Stimulated activated effector memory CD8-positive, alpha-beta T cell treated with anti-CD3 and anti-CD28 coated beads, Interleukin-12 subunit alpha, Interleukin-12 subunit beta, amount 100 ng/mL, for 72 hours (primary cell): Measurements from ENCODE around the gene MRNIP.
"Not testable (repeated sequence)": the region's sequence is repeated elsewhere in the genome, so short reads cannot be mapped to it uniquely, and the experiment has no call there.

ENCODE experiments used
- ATAC-seq: fragments of 150-1000 bp; cut with Tn5 transposase; 2 replicates; pipeline ENCODE4 v1.10.0; 2021
- DNase-seq, 2 donors: peaks; one replicate each; pipeline ENCODE4 v3.0.0; 2021 to 2022; ENCODE audit warnings: low spot score in 2 of 2
- H3K27ac Mint-ChIP-seq: one replicate; pipeline ENCODE4 v1.8.0; 2022; ENCODE audit warnings: mild to moderate bottlenecking, mixed read lengths
- H3K36me3 Mint-ChIP-seq: one replicate; pipeline ENCODE4 v1.8.0; 2022; ENCODE audit warnings: mild to moderate bottlenecking, mixed read lengths
- H3K4me1 Mint-ChIP-seq: one replicate; pipeline ENCODE4 v1.8.0; 2022; ENCODE audit warnings: mixed read lengths
- H3K4me3 Mint-ChIP-seq: one replicate; pipeline ENCODE4 v1.8.0; 2022; ENCODE audit warnings: mild to moderate bottlenecking, mixed read lengths
- H3K9me3 Mint-ChIP-seq: one replicate; pipeline ENCODE4 v1.8.0; 2022; ENCODE audit warnings: mixed read lengths

The MRNIP gene

DNA sequence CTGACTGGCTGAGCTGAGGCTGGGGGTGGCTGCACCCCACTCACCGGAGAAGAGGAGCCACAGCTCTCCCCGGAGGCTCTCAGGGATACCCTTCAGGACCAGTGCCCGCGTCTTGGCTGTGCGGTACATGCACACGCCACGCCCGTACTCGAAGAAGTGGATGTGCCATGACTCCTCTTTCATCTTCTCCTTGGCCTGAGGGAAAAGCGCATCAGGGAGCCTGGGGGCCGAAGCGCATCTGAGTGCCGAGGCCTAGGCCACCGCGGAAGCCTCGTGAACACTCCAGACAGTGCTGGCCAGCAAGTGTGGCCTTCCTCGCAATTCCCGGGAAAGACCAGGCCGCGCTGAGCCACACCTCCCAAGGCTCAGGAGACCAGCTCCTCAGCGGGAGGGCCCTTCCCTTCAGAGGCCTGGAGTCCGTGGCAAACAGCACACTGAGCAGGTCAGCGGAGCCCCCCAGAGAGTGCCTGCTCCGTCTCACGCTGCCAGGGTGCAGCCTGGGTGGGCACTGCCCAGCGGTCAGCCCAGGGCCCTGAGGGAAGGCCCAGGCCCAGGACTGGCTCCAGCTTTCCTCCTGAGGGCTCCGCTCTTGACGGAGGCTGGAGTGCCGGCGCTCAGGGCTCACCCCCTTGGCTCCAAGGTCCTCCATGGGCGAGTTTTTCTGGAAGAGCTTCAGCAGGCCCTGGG is 20.5 kb upstream of the MRNIP start:
- Mint-ChIP-seq H3K4me1 (no peaks in the 10 kb centered on the region), H3K4me3 (no peak overlapping the region), H3K27ac (no peak overlapping the region), H3K9me3 (peaks cover 9% of the 10 kb centered on the region), H3K36me3 (peaks cover 47% of the 10 kb centered on the region)
- DNase-seq: no peak
- ATAC-seq: peak; percentile 33

DNA sequence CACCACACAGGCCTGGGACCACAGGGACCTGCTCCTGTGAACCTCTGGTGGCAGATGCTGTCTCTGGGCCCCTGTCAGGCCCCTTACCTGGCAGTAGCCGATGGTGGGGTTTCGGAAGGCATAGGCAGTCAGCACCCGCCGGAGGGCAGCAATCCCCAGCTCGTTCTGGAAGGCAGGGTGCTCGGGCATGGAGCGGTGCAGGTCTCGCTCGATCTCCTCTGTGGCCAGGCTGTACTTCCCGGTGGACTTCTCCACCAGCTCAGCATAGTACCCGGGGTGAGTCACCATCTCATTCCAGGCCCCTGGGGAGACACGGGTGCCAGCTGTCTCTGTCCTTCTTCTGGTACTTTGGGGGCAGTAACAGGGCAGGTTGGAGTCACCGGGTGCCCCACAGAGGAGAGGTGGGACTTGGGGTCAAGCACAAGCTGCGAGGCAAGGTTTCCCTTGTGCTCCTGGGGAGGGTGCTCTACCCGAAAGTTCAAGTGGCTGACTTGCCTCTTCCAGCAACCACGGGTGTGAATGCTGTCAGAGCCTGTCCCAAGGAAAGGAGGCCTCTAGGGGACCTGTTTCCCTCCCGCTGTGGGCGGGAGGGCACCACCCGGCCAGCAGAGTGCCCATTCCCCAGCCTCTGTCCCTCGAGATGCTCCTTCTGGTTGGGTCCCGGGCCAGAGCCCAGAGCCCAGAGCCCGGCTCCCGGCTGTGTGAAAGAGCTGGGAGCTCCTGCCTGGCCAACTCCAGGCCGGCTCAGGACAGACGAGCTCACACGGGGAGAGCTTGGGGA is 19.8 kb upstream of the MRNIP start:
- no peak overlapping the region for H3K4me3 Mint-ChIP-seq
- ATAC-seq (no peak), DNase-seq (no peak)
- H3K27ac Mint-ChIP-seq: no peak overlapping the region
- peaks cover 44% of the 10 kb centered on the region for H3K36me3 Mint-ChIP-seq
- peaks cover 3% of the 10 kb centered on the region for H3K9me3 Mint-ChIP-seq
- no peaks in the 10 kb centered on the region for H3K4me1 Mint-ChIP-seq

DNA sequence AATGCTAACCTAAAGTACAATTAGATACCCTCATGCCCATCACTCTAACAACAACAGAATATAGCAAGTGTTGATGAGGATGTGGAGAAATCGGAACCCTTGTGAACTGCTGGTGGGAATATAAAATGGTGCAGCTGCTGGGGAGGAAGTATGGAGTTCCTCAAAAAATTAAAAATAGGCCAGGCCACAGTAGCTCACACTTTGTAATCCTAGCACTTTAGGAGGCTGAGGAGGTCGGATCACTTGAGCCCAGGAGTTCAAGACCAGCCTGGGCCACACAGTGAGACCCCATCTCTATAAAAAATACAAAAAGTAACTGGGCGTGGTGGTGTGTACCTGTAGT is 18.0 kb upstream of the MRNIP start:
- Mint-ChIP-seq H3K9me3 (no peaks in the 10 kb centered on the region), H3K36me3 (peaks cover 40% of the 10 kb centered on the region), H3K27ac (no peak overlapping the region), H3K4me3 (no peak overlapping the region), H3K4me1 (no peaks in the 10 kb centered on the region)
- DNase-seq (no peak), ATAC-seq (no peak)

DNA sequence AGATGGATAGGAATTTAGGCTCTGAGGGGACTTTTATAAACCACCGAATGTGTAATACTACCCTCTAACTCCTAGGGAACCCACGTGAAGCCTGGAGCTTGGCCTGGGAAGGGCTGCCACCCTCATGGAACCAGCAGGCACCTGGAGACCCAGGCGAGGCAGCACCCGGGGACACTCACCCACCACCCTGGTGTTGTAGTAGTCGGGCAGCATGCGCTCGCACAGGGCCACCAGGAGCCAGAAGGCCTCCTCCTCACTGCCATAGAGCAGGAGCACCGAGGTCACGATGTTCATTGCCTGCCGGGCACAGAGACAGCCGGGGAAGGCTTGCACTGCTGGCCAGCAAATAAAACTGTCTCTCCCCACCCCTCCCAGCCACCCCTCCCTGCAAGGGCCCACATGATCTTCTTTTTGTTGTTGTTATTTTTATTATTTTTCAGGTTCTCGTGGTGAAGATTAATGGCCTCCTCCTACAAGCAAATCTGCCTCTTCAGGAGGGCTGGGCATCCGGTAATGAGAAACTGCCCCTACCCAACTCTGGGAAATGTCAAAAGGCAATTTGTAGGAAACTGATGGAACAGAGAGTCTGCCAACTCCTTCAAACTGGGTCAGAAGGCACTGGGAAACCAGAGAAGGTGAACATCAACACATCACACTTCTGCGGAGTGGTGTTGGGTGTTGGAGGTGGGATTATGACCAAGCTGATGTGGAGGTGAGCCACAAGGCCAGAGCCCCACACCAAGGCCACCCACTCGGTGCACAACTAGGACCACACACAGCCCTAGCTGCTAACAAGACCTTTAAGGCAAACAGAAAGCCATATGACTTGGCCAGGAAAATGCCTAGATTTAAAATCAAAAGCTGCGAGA is 17.4 kb upstream of the MRNIP start:
- Mint-ChIP-seq H3K36me3 (peaks cover 42% of the 10 kb centered on the region), H3K4me1 (no peaks in the 10 kb centered on the region), H3K4me3 (no peak overlapping the region), H3K9me3 (no peaks in the 10 kb centered on the region), H3K27ac (peak overlapping the region; percentile 29)
- DNase-seq: no peak
- ATAC-seq: no peak

DNA sequence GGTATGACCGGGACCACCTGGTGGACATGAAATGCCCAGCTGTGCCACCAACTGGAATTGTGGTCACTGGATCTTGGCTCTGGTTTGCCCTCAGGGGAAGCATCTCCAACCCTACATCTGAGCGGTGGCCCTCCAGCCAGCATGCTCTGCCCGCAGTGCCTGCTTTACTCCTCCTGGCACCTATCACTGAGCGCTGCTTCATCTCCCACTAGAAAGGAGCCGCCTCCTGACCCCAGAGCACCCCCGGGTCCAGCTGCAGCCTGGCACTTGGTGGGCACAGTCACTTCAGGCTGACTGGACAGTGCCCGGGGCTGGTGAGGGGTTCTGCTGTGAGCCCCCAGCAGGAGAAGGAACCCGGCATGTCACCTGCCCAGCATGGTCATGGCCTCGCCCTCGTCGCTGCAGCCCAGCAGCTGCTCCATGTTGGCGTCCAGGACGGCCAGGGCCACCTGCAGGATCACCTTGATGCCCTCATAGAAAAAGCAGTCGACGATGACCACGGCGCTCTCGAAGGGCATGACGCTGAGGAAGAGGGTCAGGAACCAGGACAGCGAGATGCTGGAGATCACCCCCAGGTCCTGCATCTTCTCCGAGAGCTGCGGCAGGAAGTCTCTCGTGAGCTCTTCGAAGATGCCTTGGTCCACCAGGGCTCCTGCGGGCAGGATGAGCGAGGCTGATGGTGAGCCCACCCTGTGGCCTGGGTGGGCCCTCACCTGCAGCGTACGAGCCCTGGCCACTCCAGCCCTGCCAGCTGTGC is 16.1 kb upstream of the MRNIP start:
- H3K4me1 Mint-ChIP-seq: no peaks in the 10 kb centered on the region
- H3K27ac Mint-ChIP-seq: no peak overlapping the region
- ATAC-seq (no peak), DNase-seq (no peak)
- H3K9me3 Mint-ChIP-seq: no peaks in the 10 kb centered on the region
- no peak overlapping the region for H3K4me3 Mint-ChIP-seq
- peaks cover 47% of the 10 kb centered on the region for H3K36me3 Mint-ChIP-seq

DNA sequence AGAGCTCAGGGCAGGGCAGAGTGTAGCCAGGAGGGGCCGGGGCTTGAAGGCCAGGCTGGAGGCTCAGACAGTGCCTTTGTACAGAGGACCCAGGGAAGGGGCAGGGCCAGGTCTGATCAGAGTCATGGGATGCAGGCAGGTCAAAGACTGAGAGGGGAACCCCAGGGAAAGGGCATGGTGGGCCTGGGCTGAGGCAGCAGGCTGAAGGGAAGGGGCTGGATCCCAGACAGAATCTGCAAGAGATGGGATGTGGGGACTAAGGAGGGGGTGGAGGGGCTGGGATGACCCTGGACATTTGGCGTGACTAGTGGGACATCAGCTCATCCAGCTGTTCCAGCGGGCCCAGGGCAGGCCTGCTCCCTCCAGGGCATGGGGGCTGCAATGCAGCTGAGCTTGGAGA is 15.5 kb upstream of the MRNIP start:
- Mint-ChIP-seq H3K9me3 (no peaks in the 10 kb centered on the region), H3K36me3 (peaks cover 47% of the 10 kb centered on the region), H3K27ac (peak overlapping the region; percentile 56), H3K4me3 (no peak overlapping the region), H3K4me1 (no peaks in the 10 kb centered on the region)
- ATAC-seq (no peak), DNase-seq (no peak)

DNA sequence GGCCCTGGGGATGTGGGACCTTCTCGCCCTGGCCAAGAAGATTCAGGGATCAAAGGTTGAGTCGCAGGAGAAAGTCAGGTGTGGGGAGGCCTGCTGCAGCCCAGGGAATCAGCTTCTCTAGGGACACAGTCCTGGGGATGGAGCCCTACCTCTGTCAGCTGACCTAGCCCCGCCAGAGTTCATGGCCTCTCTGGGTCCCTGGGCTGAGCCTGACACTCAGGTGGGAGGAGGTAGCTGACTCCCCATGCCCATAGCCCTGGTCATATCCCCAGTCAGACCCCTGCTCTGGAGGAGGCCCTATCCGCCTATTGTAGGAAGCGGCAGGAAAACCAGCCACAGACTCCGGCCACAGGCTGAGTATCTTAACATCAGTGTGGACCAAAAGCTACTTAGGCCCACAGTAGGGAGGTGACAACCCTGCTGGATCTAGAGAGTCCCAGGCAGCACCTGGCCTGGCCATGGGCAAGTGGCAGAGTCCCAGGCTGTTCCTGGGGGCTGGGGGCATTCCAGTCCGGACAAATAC is 15.0 kb upstream of the MRNIP start:
- no peaks in the 10 kb centered on the region for H3K4me1 Mint-ChIP-seq
- H3K36me3 Mint-ChIP-seq: peaks cover 47% of the 10 kb centered on the region
- H3K27ac Mint-ChIP-seq: peak overlapping the region; percentile 56
- no peaks in the 10 kb centered on the region for H3K9me3 Mint-ChIP-seq
- H3K4me3 Mint-ChIP-seq: no peak overlapping the region
- ATAC-seq: no peak
- no peak for DNase-seq

GRCh38 chr5:179872828-179873575 is 14.4 kb upstream of the MRNIP start:
- H3K27ac Mint-ChIP-seq: no peak overlapping the region
- H3K9me3 Mint-ChIP-seq: no peaks in the 10 kb centered on the region
- peaks cover 44% of the 10 kb centered on the region for H3K36me3 Mint-ChIP-seq
- H3K4me1 Mint-ChIP-seq: no peaks in the 10 kb centered on the region
- no peak for DNase-seq
- no peak for ATAC-seq
- no peak overlapping the region for H3K4me3 Mint-ChIP-seq

DNA sequence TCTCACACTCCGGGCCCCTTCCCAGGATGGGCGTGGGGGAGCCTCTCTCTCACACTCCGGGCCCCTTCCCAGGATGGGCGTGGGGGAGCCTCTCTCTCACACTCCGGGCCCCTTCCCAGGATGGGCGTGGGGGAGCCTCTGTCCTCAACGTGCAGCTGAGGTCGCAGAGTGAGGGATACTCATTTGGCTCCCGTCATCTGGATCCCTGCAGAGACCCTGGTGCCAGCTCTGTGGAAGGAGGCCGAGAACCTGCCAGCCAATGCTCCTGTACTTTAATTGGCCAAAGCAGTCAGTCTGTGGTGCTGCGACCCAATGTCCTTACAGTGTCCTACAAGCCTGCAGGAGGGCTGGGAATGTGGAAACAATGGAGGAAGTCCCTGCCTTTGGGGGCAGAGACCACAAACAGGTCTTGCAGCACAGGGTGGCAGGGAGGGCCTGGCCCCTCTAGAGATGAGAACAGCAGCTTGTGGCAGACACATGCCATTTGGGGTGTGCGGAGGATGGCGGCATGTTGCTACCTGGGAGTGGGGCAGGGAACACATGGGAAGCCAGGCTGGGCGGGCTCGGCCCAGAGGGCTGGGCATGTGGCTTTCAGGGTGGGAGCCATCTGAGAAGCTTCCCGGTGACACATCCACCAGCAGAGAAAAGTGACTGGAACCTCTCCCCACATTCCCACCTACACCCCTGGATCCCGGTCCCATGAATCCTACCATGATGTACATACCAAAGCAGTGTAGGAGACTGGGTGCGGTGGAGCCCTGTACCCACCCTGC is 13.6 kb upstream of the MRNIP start:
- H3K4me1 Mint-ChIP-seq: peaks cover 3% of the 10 kb centered on the region
- H3K27ac Mint-ChIP-seq: no peak overlapping the region
- H3K4me3 Mint-ChIP-seq: no peak overlapping the region
- peaks cover 45% of the 10 kb centered on the region for H3K36me3 Mint-ChIP-seq
- H3K9me3 Mint-ChIP-seq: no peaks in the 10 kb centered on the region
- ATAC-seq (no peak), DNase-seq (no peak)

GRCh38 chr5:179871533-179871932 is 12.9 kb upstream of the MRNIP start:
- not testable (repeated sequence) for H3K4me3 Mint-ChIP-seq, DNase-seq, H3K4me1 Mint-ChIP-seq, H3K27ac Mint-ChIP-seq, ATAC-seq, H3K9me3 Mint-ChIP-seq
- peaks cover 44% of the 10 kb centered on the region for H3K36me3 Mint-ChIP-seq

DNA sequence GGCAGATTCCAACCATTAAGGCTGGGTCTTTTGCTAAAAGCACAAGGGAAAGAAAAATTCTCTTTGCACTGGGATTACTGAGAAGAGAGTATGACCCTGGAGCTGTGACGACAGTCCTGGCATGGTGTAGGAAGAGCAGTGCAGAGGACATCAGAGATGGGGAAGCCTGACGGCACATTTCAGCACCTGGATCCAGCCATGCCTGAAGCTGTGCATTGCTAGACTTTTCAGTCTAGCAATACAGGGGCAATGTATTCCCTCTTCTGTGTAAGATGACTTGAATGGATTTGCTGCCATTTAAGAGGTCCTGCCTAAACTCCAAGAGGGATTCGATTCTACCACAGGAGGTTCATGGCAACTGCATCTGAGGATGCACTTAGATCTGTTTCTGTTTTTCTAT is 12.3 kb upstream of the MRNIP start:
- DNase-seq (no peak), ATAC-seq (no peak)
- Mint-ChIP-seq H3K27ac (no peak overlapping the region), H3K36me3 (peaks cover 38% of the 10 kb centered on the region), H3K9me3 (no peaks in the 10 kb centered on the region), H3K4me1 (peaks cover 6% of the 10 kb centered on the region), H3K4me3 (no peak overlapping the region)

DNA sequence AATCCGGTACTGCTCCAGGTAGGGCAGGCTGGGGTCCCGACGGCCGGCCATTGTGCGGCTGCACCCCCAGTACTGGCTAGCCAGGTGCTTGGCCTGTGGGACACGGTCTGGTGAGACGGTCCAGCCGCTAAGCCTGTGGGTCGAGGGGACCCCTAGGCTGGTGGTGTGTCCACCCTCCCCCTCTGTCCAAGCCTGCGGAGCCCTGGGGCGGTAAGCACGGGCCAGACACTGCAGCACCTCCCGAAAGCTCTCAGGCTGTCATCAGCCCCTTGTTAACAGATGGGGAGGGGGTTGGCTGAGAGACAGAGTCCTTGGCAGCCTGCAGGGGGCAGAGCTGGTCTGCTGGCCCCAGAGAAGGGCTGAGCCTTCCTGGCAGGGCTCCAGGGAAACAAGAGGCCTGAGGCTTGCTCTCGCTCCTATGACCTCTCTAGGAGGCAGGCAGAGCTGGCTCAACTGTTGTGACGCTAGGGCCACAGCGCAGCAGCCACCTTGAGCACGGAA is 11.8 kb upstream of the MRNIP start:
- H3K27ac Mint-ChIP-seq: no peak overlapping the region
- no peaks in the 10 kb centered on the region for H3K9me3 Mint-ChIP-seq
- peaks cover 6% of the 10 kb centered on the region for H3K4me1 Mint-ChIP-seq
- H3K36me3 Mint-ChIP-seq: peaks cover 38% of the 10 kb centered on the region
- no peak overlapping the region for H3K4me3 Mint-ChIP-seq
- no peak for ATAC-seq
- DNase-seq: no peak

DNA sequence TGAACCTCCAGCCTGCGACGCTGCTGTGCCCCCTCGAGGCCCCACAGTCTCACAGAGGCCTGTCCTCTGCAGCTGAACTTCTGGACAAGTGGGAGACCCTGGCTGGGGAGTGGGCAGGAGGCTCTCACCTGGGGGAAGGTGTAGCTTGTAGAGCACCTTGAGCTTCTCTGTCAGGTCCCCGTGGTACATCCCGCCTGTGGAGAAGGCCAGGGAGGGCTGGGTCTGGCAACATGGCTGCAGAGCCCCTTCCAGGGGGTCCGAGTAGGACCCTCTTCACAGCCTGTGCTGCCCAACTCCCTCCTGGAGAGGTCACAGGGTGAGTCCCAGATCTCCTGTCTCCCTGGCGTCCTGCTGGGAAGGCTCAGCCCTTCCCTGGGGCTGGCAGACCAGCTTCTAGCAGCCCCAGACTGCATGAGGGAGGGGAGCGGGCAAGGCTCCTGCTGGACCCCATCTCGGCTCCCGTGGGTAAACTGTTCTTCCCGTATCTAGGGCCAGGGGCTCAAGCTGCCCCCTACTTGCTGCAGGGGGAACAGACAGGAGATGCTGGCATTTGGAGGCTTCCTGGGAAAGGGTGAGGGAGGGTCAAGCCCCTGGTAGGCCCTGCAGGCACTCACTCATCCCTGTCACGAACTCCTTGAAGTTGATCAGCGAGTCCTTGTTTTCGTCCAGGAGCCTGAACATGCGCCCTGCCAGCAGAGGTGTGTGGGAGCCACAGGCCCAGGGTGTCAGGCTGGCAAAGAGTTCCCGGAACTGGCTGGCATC is 11.2 kb upstream of the MRNIP start:
- no peak overlapping the region for H3K4me3 Mint-ChIP-seq
- no peaks in the 10 kb centered on the region for H3K9me3 Mint-ChIP-seq
- H3K4me1 Mint-ChIP-seq: peaks cover 6% of the 10 kb centered on the region
- no peak for ATAC-seq
- peak overlapping the region; percentile 34 for H3K27ac Mint-ChIP-seq
- H3K36me3 Mint-ChIP-seq: peaks cover 38% of the 10 kb centered on the region
- DNase-seq: no peak
